Brain microvascular endothelial cell (primary cell): ENCODE results near the gene SLC47A2.

ENCODE experiments used
- DNase-seq: peaks from one replicate; pipeline ENCODE4 v3.0.0-alpha.2; 2020
- H3K27ac ChIP-seq: fragments of 250-450 bp; sonication (Bioruptor Pico); 2 replicates; pipeline ENCODE4 v1.5.1; 2020; ENCODE audit warnings: mild to moderate bottlenecking, moderate library complexity
- H3K27me3 ChIP-seq: fragments of 250-450 bp; sonication (Bioruptor Pico); replicated peaks from 2 replicates; pipeline ENCODE4 v1.5.1; 2020; ENCODE audit warnings: mild to moderate bottlenecking
- H3K36me3 ChIP-seq: fragments of 250-450 bp; sonication (Bioruptor Pico); replicated peaks from 2 replicates; pipeline ENCODE4 v1.5.1; 2020; ENCODE audit warnings: mild to moderate bottlenecking
- H3K4me3 ChIP-seq: 2 replicates; pipeline ENCODE4 v1.5.1; 2011; ENCODE audit warnings: low read depth, mild to moderate bottlenecking, control low read depth, low read length, moderate library complexity
- in situ Hi-C: cut with HindIII; loops from 2 replicates; pipeline ENCODE4 v1.10.0; 2017; ENCODE audit warnings: low sequenced_read_pairs, low pct_ligation_motif_present
- TF ChIP-seq, protein P1 (sequence below): IDR thresholded peaks from 2 replicates; pipeline ENCODE4 v1.5.1; 2011; ENCODE audit warnings: low read depth, mild to moderate bottlenecking, moderate library complexity, low read length, control low read depth, inconsistent platforms; ENCODE audit errors: missing control alignments

Gene SLC47A2

DNA sequence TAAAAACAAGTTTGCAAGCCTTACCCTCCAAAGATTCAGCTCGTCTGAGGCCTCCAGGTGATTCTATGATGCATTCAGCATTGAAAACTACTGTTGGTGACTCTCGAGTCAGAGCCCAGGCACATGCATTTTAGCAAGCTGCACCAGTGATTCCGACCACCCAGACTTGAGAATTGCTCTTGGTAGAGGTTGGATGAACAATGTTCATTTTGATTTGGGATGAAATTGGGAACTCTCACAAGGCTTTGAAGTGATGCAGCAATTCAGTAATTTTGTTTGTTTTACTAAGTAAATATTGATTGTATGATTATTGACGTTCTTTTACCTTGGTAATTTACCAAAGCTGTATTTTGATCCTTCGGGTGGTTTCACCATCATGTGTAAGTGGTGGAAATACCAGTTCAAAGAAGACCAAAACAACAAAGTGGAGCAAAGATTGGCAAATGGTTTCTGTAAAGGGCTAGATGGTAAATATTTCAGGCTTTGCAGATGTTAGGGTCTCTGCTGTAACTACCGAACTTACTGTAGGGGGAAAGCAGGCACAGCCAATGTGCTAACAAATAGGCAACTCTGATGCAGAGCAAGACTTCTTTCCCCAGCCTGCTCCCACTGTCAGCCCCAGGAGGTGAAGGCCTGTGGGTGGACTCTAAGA, 56.0 kb downstream of the SLC47A2 start:
- H3K36me3 ChIP-seq: no peaks in the 10 kb centered on the region
- no peaks in the 10 kb centered on the region for H3K27me3 ChIP-seq
- in situ Hi-C loops: no loop called here
- TF ChIP-seq, protein P1, sequence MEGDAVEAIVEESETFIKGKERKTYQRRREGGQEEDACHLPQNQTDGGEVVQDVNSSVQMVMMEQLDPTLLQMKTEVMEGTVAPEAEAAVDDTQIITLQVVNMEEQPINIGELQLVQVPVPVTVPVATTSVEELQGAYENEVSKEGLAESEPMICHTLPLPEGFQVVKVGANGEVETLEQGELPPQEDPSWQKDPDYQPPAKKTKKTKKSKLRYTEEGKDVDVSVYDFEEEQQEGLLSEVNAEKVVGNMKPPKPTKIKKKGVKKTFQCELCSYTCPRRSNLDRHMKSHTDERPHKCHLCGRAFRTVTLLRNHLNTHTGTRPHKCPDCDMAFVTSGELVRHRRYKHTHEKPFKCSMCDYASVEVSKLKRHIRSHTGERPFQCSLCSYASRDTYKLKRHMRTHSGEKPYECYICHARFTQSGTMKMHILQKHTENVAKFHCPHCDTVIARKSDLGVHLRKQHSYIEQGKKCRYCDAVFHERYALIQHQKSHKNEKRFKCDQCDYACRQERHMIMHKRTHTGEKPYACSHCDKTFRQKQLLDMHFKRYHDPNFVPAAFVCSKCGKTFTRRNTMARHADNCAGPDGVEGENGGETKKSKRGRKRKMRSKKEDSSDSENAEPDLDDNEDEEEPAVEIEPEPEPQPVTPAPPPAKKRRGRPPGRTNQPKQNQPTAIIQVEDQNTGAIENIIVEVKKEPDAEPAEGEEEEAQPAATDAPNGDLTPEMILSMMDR: no peak
- DNase-seq: no peak
- no peak overlapping the region for H3K4me3 ChIP-seq
- H3K27ac ChIP-seq: no peak overlapping the region

DNA sequence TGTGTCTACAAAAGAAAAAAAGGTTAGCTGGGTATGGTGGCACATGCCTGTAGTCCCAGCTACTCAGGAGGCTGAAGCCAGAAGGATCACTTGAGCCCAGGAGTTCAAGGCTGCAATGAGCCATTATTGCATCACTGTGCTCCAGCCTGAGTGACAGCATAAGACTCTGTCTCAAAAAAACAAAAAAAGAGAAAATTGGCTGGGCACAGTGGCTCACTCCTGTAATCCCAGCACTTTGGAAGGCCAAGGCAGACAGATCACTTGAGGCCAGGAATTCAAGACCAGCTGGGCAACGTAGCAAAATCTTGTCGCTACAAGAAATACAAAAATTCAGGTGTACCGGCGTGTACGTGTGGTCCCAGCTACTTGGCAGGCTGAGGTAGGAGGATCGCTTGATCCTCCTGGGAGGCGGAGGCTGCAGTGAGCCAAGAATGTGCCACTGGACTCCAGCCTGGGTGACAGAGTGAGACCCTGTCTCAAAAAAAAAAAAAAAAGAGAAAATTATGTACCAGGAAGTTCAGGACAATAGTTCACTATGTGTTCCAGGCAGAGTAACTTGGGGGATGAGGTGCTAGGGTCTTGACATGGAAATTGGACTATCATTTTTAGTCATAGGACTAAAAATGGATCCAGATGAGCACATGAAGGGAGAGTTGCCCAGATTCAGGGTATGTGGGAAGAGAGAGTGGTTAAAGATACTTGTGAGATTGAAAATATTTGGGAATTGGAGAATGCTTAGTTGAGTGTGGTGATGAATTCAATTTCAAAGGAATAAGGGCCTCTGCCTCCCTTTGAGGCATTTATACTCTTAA, 56.8 kb downstream of the SLC47A2 start:
- Histone ChIP-seq H3K27me3 (no peaks in the 10 kb centered on the region), H3K4me3 (no peak overlapping the region), H3K27ac (no peak overlapping the region), H3K36me3 (no peaks in the 10 kb centered on the region)
- TF ChIP-seq, protein P1: no peak
- in situ Hi-C loops: no loop called here
- no peak for DNase-seq

DNA sequence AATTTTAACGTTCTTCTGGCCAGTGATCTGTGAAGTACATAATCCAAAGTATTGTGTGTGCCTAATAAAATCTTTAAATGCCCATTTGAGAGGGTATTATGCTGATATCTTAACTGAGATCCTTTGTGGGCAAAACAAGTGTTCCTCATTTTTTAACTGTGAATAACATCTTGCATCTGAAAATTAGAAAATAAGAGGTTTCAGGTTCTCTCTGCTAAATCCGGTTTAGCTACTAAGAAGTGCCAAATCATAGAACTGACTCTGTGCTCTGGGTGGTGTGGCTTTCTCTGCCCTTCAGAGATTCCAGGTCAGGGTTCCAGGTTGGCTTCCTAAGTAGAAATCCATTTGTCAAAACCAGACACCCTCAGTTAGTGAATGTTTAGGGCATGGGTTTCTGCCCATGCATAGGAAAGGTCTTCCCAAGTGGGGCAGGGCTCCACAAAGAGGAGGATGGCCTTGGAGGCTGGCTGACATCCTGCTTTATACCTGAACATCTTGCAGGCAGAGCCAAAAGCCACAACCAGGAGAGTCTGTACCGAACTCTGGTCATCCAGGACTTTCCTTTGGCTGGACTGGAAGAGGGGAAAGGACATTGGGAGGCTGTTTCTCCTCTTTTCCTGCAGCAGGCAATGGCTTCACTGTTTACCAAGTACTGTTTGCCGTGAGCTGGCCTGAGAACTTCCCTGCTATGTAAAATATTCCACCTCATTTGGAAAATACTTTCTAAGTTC, 59.4 kb downstream of the SLC47A2 start:
- Histone ChIP-seq H3K4me3 (no peak overlapping the region), H3K27ac (no peak overlapping the region), H3K36me3 (peaks cover 4% of the 10 kb centered on the region), H3K27me3 (no peaks in the 10 kb centered on the region)
- TF ChIP-seq, protein P1: no peak
- DNase-seq: no peak
- in situ Hi-C loops: no loop called here

DNA sequence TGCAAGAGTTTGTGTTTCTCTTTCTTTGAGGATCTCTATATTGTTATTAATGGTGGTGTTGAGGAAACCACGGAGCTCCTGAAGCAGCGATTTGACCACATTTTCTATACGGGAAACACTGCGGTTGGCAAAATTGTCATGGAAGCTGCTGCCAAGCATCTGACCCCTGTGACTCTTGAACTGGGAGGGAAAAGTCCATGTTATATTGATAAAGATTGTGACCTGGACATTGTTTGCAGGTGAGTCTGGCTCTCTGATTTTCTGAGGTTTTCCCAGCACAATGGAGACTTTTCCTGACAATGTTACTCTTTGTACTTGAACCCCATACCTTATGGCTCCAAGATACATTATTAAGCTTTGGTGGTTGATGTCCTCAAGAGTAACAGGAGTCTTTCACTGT, 60.0 kb downstream of the SLC47A2 start:
- no peak overlapping the region for H3K4me3 ChIP-seq
- in situ Hi-C loops: no loop called here
- TF ChIP-seq, protein P1: no peak
- H3K36me3 ChIP-seq: peaks cover 4% of the 10 kb centered on the region
- DNase-seq: no peak
- no peak overlapping the region for H3K27ac ChIP-seq
- no peaks in the 10 kb centered on the region for H3K27me3 ChIP-seq

DNA sequence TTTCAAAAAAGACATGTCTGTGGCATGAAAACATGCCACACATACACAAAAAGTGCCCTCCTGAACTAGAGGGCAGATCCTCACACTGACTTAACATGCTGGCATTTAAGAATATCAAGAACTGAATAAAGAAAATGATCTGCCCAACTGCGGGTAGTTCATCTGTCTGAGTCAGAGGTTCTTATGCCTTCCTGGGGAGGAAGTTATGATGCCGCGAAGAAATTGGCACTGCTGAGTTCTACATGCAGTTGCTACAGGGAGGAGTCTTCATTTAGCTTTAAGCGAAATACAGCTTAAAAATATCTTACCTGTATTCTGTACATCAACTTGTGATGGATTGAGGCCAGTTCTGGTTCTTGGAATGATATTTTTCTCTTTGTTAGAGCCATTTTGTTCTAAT, 61.5 kb downstream of the SLC47A2 start:
- no peak for DNase-seq
- TF ChIP-seq, protein P1: no peak
- in situ Hi-C loops: no loop called here
- Histone ChIP-seq H3K4me3 (no peak overlapping the region), H3K27ac (no peak overlapping the region), H3K36me3 (peaks cover 4% of the 10 kb centered on the region), H3K27me3 (no peaks in the 10 kb centered on the region)
